A549 (cell line): ENCODE data around the gene DYSF.

Source experiments
- BHLHE40 ChIP-seq: IDR thresholded peaks from 2 replicates; pipeline ENCODE4 v1.6.1; 2012; ENCODE audit warnings: low read depth, low read length, inconsistent platforms
- CBX8 ChIP-seq: fragments of 200-600 bp; sonication (generic); IDR thresholded peaks from 2 replicates; pipeline ENCODE4 v1.6.1; 2016
- GATA3 ChIP-seq: IDR thresholded peaks from 2 replicates; pipeline ENCODE4 v1.6.1; 2012; ENCODE audit warnings: borderline replicate concordance
- HOXA7 ChIP-seq: fragments of 250-450 bp; sonication (Bioruptor Pico); IDR thresholded peaks from 2 replicates; pipeline ENCODE4 v1.5.0; 2020; ENCODE audit warnings: mild to moderate bottlenecking, moderate library complexity
- JUN ChIP-seq, 2 experiments: fragments of >200 bp; sonication (Bioruptor Twin); formaldehyde crosslinking; IDR thresholded peaks; 2 replicates in 1 of 2; 3 replicates in 1 of 2; pipeline ENCODE4 v1.6.1; 2016 to 2017
- POLR2A ChIP-seq: IDR thresholded peaks from 2 replicates; pipeline ENCODE4 v1.6.1; 2012; ENCODE audit warnings: mild to moderate bottlenecking, low read length
- RARB ChIP-seq: fragments of 250-450 bp; sonication (Bioruptor Pico); IDR thresholded peaks from 2 replicates; pipeline ENCODE4 v1.8.0; 2021; ENCODE audit warnings: mild to moderate bottlenecking, moderate library complexity
- RCOR1 ChIP-seq: fragments of 150-350 bp; IDR thresholded peaks from 2 replicates; pipeline ENCODE4 v1.6.1; 2014; ENCODE audit warnings: antibody characterized with exemption, low read length, low read depth
- RNF2 ChIP-seq: fragments of 200-600 bp; sonication (generic); IDR thresholded peaks from 2 replicates; pipeline ENCODE4 v1.6.1; 2016; ENCODE audit warnings: low read depth, mild to moderate bottlenecking, antibody characterized with exemption, moderate library complexity, borderline replicate concordance
- TF ChIP-seq, protein P1 (sequence below): fragments of >200 bp; sonication (Bioruptor Twin); formaldehyde crosslinking; IDR thresholded peaks from 3 replicates; pipeline ENCODE4 v1.5.1; 2016
- TF ChIP-seq, protein P2 (sequence below): IDR thresholded peaks from 2 replicates; pipeline ENCODE4 v1.6.1; 2012
- TF ChIP-seq, protein P3 (sequence below): fragments of 450-650 bp; IDR thresholded peaks from 2 replicates; pipeline ENCODE4 v1.6.1; 2014; ENCODE audit warnings: antibody characterized with exemption
- TF ChIP-seq, protein P4 (sequence below): IDR thresholded peaks from 2 replicates; pipeline ENCODE4 v1.6.1; 2012
- TF ChIP-seq, protein P5 (sequence below): fragments of 150-350 bp; IDR thresholded peaks from 2 replicates; pipeline ENCODE4 v1.6.1; 2014; ENCODE audit warnings: low read depth, mild to moderate bottlenecking, low read length

DNA sequence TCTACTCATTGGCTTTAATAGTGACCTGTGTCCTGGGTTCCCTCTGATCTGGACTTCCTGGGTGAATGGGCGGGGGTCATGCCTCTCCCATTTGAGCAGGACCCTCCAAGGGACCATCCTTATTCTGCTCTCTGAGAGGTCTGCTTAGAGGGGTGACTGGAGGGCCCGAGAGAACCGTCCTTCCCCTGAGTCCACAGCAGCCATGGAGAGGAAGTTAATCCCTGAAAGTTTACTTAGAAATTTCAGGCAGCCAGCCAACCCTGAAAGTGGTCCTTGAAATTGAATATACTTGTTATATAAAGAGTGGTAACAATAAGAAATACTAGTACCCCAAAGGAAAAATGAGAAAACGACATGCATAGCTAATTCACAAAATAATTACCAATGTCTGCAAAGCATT is 226.1 kb downstream of the DYSF start:
- TF ChIP-seq, protein P1, sequence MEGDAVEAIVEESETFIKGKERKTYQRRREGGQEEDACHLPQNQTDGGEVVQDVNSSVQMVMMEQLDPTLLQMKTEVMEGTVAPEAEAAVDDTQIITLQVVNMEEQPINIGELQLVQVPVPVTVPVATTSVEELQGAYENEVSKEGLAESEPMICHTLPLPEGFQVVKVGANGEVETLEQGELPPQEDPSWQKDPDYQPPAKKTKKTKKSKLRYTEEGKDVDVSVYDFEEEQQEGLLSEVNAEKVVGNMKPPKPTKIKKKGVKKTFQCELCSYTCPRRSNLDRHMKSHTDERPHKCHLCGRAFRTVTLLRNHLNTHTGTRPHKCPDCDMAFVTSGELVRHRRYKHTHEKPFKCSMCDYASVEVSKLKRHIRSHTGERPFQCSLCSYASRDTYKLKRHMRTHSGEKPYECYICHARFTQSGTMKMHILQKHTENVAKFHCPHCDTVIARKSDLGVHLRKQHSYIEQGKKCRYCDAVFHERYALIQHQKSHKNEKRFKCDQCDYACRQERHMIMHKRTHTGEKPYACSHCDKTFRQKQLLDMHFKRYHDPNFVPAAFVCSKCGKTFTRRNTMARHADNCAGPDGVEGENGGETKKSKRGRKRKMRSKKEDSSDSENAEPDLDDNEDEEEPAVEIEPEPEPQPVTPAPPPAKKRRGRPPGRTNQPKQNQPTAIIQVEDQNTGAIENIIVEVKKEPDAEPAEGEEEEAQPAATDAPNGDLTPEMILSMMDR = no peak
- TF ChIP-seq POLR2A (no peak), JUN (IDR thresholded peaks at IDR 0.05) (no peak), GATA3 (no peak), RNF2 (no peak), CBX8 (no peak), RCOR1 (no peak), BHLHE40 (no peak), HOXA7 (CRISPR knock-in tag) (no peak), RARB (CRISPR knock-in tag) (no peak)
- TF ChIP-seq, protein P2, sequence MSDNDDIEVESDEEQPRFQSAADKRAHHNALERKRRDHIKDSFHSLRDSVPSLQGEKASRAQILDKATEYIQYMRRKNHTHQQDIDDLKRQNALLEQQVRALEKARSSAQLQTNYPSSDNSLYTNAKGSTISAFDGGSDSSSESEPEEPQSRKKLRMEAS = no peak
- TF ChIP-seq, protein P3, sequence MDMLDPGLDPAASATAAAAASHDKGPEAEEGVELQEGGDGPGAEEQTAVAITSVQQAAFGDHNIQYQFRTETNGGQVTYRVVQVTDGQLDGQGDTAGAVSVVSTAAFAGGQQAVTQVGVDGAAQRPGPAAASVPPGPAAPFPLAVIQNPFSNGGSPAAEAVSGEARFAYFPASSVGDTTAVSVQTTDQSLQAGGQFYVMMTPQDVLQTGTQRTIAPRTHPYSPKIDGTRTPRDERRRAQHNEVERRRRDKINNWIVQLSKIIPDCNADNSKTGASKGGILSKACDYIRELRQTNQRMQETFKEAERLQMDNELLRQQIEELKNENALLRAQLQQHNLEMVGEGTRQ = no peak
- TF ChIP-seq, protein P4, sequence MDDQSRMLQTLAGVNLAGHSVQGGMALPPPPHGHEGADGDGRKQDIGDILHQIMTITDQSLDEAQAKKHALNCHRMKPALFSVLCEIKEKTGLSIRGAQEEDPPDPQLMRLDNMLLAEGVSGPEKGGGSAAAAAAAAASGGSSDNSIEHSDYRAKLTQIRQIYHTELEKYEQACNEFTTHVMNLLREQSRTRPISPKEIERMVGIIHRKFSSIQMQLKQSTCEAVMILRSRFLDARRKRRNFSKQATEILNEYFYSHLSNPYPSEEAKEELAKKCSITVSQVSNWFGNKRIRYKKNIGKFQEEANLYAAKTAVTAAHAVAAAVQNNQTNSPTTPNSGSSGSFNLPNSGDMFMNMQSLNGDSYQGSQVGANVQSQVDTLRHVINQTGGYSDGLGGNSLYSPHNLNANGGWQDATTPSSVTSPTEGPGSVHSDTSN = no peak
- TF ChIP-seq, protein P5, sequence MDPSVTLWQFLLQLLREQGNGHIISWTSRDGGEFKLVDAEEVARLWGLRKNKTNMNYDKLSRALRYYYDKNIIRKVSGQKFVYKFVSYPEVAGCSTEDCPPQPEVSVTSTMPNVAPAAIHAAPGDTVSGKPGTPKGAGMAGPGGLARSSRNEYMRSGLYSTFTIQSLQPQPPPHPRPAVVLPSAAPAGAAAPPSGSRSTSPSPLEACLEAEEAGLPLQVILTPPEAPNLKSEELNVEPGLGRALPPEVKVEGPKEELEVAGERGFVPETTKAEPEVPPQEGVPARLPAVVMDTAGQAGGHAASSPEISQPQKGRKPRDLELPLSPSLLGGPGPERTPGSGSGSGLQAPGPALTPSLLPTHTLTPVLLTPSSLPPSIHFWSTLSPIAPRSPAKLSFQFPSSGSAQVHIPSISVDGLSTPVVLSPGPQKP = no peak
